ENCODE measurements around the gene ATOSB. TPM values are rescaled to one million over a fixed set of nuclear protein-coding genes. Genes with fewer than 3 reads are reported as not detected.

The ATOSB gene
- 31.3 and 46.0 TPM in 2 replicates for total RNA-seq
- 25.5 and 29.5 TPM in 2 replicates for polyA plus RNA-seq

DNA sequence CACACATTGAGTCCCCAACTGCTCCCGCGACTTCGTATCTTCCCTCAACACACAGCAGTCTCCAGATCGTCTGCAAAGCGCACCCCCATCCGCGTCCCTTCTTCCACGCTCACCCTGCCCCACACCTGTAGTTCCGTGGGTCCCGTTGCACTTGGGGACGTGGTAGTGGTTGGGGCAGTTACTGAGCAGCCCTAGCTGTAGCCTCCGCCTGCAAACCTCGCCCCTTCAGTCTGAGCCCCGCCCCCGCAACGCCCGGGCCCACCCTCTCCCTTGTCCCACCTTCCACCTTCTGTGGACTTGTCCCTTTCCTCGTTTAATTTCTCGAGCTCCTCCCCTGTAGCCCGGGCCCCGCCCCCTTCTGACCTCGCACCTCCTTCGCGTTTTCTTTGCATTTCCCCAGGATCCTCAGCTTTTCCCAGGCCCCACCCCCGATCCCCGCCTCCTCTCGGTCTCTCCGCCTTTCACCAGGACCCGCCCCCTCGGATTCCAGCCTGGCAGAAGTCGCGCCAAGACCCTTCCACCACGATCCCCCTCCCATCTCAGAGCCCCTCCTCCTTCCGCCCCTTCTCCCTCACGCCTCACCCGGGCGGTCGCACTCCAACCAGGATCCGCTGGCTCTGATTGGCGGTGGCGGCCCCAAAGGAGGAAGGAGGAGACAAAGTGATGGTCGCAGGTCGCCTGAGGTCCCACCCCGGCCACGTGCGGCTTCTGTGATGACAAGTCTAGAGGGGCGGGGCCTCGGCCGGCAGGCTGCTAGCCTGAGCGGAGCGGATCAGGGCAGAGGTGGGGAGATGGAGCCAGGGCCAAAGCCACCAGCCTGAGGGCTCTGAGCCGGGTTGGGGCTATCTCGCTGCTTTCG is at the start of gene ATOSB:
TSS of gene ATOSB (minus strand) at position 183 of the 859 bp plus-strand sequence. CDS start 7,588 bp downstream, outside the sequence.
- TF ChIP-seq CTCF (IDR thresholded peaks at IDR 0.05; ENCODE audit: low read depth, low read length): no peak
- H3K36me3 ChIP-seq: no peaks in the 10 kb centered on the region
- H3K9me3 ChIP-seq (ENCODE audit: low read depth): no peaks in the 10 kb centered on the region
- no peaks in the 10 kb centered on the region for H3K27me3 ChIP-seq
- DNase-seq (ENCODE audit: low read depth in 1 of 2, low spot score in 1 of 2): peak; percentile 98 to 99
- peak within 1 kb of the TSS; percentile 47 for H3K4me3 ChIP-seq
- H3K27ac ChIP-seq: peak within 1 kb of the TSS; percentile 91
- H3K4me1 ChIP-seq (ENCODE audit: low read depth): peaks cover 18% of the 10 kb centered on the region

- no peak for TF ChIP-seq CTCF (IDR thresholded peaks at IDR 0.05; ENCODE audit: low read depth, low read length)
- H3K4me1 ChIP-seq (ENCODE audit: low read depth): peaks cover 7% of the 10 kb centered on the region
- H3K36me3 ChIP-seq: no peaks in the 10 kb centered on the region
- no peak overlapping the region for H3K4me3 ChIP-seq
- H3K9me3 ChIP-seq (ENCODE audit: low read depth): no peaks in the 10 kb centered on the region
- peak in 1 of 2 donors; percentile 65 for DNase-seq (ENCODE audit: low read depth in 1 of 2, low spot score in 1 of 2)
- H3K27me3 ChIP-seq: no peaks in the 10 kb centered on the region
- no peak overlapping the region for H3K27ac ChIP-seq
Measured at GRCh38 chr9:35164711-35165110, 49.0 kb upstream of the ATOSB start.

DNA sequence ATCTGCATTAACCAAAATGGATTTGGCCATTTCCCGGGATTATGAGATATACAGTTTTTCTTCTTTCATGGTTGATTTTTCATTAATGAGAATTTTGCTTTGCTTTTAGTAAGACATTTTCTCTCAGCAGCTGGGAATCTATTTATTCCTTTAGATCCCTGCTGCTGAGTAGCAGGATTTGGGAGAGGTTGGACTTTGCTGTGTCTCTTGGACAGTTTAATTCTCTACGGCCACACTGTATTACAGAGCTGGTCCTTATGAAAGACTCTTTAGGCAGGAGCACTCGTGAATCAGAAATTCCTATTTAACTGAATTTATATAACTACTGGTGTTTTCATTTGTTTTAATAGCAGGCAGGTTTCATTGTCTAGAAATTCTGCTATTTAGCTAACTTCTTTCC is 47.8 kb upstream of the ATOSB start:
- no peak for DNase-seq (ENCODE audit: low read depth in 1 of 2, low spot score in 1 of 2)
- Histone ChIP-seq H3K4me3 (peak overlapping the region; percentile 61), H3K9me3 (ENCODE audit: low read depth) (no peaks in the 10 kb centered on the region), H3K27me3 (no peaks in the 10 kb centered on the region), H3K27ac (no peak overlapping the region), H3K36me3 (no peaks in the 10 kb centered on the region), H3K4me1 (ENCODE audit: low read depth) (peaks cover 7% of the 10 kb centered on the region)
- TF ChIP-seq CTCF (IDR thresholded peaks at IDR 0.05; ENCODE audit: low read depth, low read length): no peak

- no peaks in the 10 kb centered on the region for H3K9me3 ChIP-seq (ENCODE audit: low read depth)
- no peaks in the 10 kb centered on the region for H3K27me3 ChIP-seq
- no peaks in the 10 kb centered on the region for H3K36me3 ChIP-seq
- peak overlapping the region; percentile 88 for H3K27ac ChIP-seq
- peak overlapping the region; percentile 61 for H3K4me3 ChIP-seq
- no peak for TF ChIP-seq CTCF (IDR thresholded peaks at IDR 0.05; ENCODE audit: low read depth, low read length)
- DNase-seq (ENCODE audit: low read depth in 1 of 2, low spot score in 1 of 2): no peak
- peaks cover 7% of the 10 kb centered on the region for H3K4me1 ChIP-seq (ENCODE audit: low read depth)
Measured at GRCh38 chr9:35162605-35163315, 47.1 kb upstream of the ATOSB start.

DNA sequence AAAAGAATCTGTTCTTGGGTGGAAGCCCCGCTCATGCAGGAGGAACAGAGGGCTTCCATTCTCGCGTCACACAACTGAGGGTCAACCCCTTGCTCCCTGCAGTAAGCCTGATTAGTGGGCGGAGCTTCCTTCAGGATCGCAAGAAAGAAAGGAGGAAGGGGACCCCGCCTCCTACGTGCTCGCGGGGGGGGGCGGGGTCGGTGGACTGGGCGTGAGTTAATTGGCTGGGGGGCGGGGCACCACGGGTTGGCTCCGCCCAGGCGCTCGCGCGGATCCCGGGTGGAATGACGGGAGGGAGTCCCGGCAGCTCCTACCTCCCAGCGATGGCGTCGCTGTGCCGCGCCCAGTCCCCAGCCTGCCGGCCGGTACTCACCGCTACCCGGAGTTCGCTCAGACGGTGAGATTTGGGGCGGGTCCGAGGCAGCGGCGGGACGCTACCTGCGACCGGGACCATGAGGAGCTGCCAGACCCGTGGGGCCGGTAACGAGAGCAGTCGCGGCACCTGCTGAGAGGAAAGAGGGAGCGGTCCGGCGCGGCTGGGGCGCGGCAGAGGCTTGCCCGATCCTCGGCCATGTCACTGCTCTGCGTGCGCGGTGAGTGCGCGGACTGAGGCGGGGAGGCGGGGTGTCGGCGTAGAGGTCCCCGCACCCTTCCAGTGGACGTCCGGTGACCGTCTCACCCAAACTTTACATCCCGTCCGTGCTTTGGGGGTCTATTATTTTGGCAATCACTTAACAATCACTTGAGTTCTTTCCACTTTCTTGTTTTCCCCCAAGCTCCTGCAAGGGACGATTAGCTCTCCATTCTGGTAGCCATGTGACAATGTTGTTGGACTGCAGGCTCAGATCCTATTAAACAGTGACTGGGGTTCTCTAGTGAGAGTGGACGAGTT is 46.3 kb upstream of the ATOSB start, which contains the start of gene UNC13B:
TSS of gene UNC13B (plus strand) at position 297 of the 892 bp plus-strand sequence. CDS start at position 572, 275 bp downstream.
- peak within 1 kb of the TSS; percentile 88 for H3K27ac ChIP-seq
- H3K36me3 ChIP-seq: no peaks in the 10 kb centered on the region
- H3K27me3 ChIP-seq: no peaks in the 10 kb centered on the region
- H3K9me3 ChIP-seq (ENCODE audit: low read depth): no peaks in the 10 kb centered on the region
- TF ChIP-seq CTCF (IDR thresholded peaks at IDR 0.05; ENCODE audit: low read depth, low read length): peak; percentile 14
- H3K4me3 ChIP-seq: peak within 1 kb of the TSS; percentile 61
- peaks cover 7% of the 10 kb centered on the region for H3K4me1 ChIP-seq (ENCODE audit: low read depth)
- DNase-seq (ENCODE audit: low read depth in 1 of 2, low spot score in 1 of 2): peak; percentile 97

Data from cardiac muscle cell (in vitro differentiated cells and primary cell).